ENCODE measurements around the gene RNU6-8.

The RNU6-8 gene

GRCh38 chr14:32202998-32203882, at the start of gene RNU6-8:
Gene RNU6-8, minus strand, starts transcription at chr14:32203269.
- DNase-seq = peak; percentile 79

- peak; percentile 36 for DNase-seq
Observed at GRCh38 chr14:32252030-32252670, 49.1 kb upstream of the RNU6-8 start.

- DNase-seq = no peak
Observed at GRCh38 chr14:32251530-32251929, 48.5 kb upstream of the RNU6-8 start.

GRCh38 chr14:32250681-32251080, 47.6 kb upstream of the RNU6-8 start:
- DNase-seq = no peak

- DNase-seq = no peak
Observed at GRCh38 chr14:32249780-32250179, 46.7 kb upstream of the RNU6-8 start.

- DNase-seq = no peak
Observed at GRCh38 chr14:32249371-32249770, 46.3 kb upstream of the RNU6-8 start.

- no peak for DNase-seq
Observed at GRCh38 chr14:32246751-32247150, 43.7 kb upstream of the RNU6-8 start.

GRCh38 chr14:32244404-32244803, 41.3 kb upstream of the RNU6-8 start:
- DNase-seq = no peak

GRCh38 chr14:32233260-32233659, 30.2 kb upstream of the RNU6-8 start:
- no peak for DNase-seq

GRCh38 chr14:32232481-32232880, 29.4 kb upstream of the RNU6-8 start:
- DNase-seq = no peak

GRCh38 chr14:32230695-32231280, 27.7 kb upstream of the RNU6-8 start:
- no peak for DNase-seq

- no peak for DNase-seq
Observed at GRCh38 chr14:32230181-32230580, 27.1 kb upstream of the RNU6-8 start.

- no peak for DNase-seq
Observed at GRCh38 chr14:32226056-32226455, 23.0 kb upstream of the RNU6-8 start.

GRCh38 chr14:32225378-32225920, 22.4 kb upstream of the RNU6-8 start:
- DNase-seq = no peak

- no peak for DNase-seq
Observed at GRCh38 chr14:32224737-32225377, 21.8 kb upstream of the RNU6-8 start.

GRCh38 chr14:32217301-32217700, 14.2 kb upstream of the RNU6-8 start:
- DNase-seq = no peak

- DNase-seq = no peak
Observed at GRCh38 chr14:32212833-32213232, 9.8 kb upstream of the RNU6-8 start.

GRCh38 chr14:32211068-32211404, 8.0 kb upstream of the RNU6-8 start:
- no peak for DNase-seq

GRCh38 chr14:32209471-32209870, 6.4 kb upstream of the RNU6-8 start:
- DNase-seq = no peak

GRCh38 chr14:32208490-32208889, 5.4 kb upstream of the RNU6-8 start:
- DNase-seq = no peak

- no peak for DNase-seq
Observed at GRCh38 chr14:32206552-32206951, 3.5 kb upstream of the RNU6-8 start.

- no peak for DNase-seq
Observed at GRCh38 chr14:32205984-32206383, 2.9 kb upstream of the RNU6-8 start.

GRCh38 chr14:32205554-32205953, 2.5 kb upstream of the RNU6-8 start:
- no peak for DNase-seq
